HG03520 (cell line): ENCODE measurements around the gene FRY.

ENCODE experiments used
- ATAC-seq: cut with Tn5 transposase; IDR thresholded peaks from one replicate; pipeline ENCODE4 v1.9.1; 2021; ENCODE audit warnings: mild to moderate bottlenecking, moderate library complexity; ENCODE audit not compliant: unreplicated experiment

FRY gene

DNA sequence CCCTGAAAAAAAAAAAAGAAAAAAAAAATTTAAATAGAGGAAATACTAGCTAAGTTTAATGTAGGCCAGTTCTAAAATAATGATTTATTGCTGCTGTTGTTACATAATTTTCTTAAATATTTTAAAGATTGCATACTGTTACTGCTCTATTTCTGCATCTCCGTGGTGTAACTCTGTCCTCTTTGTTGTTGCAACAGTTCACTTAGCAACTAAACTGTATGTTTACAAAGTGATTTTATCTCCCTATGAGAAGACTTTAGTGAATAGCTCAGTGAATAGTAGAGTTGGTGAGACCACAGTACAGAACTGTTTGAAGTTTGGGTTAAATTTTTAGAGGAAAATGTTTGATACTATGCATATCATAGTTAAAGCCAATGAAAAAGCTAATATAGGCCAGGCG is 303.1 kb downstream of the FRY start:
- no peak for ATAC-seq

- no peak for ATAC-seq
These were observed 309.3 kb downstream of the FRY start for GRCh38 chr13:32340914-32341313.

GRCh38 chr13:32347651-32348050 is 316.1 kb downstream of the FRY start:
- no peak for ATAC-seq
